A549 (cell line): ENCODE measurements around the gene KCNQ1OT1.

Source experiments
- BHLHE40 ChIP-seq: IDR thresholded peaks from 2 replicates; pipeline ENCODE4 v1.6.1; 2012; ENCODE audit warnings: low read depth, low read length, inconsistent platforms
- CBX8 ChIP-seq: fragments of 200-600 bp; sonication (generic); IDR thresholded peaks from 2 replicates; pipeline ENCODE4 v1.6.1; 2016
- CEBPB ChIP-seq, 2 experiments: fragments of >200 bp in 1 of 2; sonication (Bioruptor Twin) in 1 of 2; formaldehyde crosslinking in 1 of 2; IDR thresholded peaks; 2 replicates each; pipeline ENCODE4 v1.6.1; 2012 to 2016
- CTCF ChIP-seq: fragments of >200 bp; sonication (Bioruptor Twin); formaldehyde crosslinking; IDR thresholded peaks from 3 replicates; pipeline ENCODE4 v1.5.1; 2016
- ESRRA ChIP-seq: fragments of 150-350 bp; IDR thresholded peaks from 2 replicates; pipeline ENCODE4 v1.6.1; 2014; ENCODE audit warnings: mild to moderate bottlenecking, low read length, borderline replicate concordance
- HOXB5 ChIP-seq: fragments of 250-450 bp; sonication (Bioruptor Pico); IDR thresholded peaks from 2 replicates; pipeline ENCODE4 v1.5.0; 2020; ENCODE audit warnings: mild to moderate bottlenecking, moderate library complexity
- USF2 ChIP-seq: fragments of 450-650 bp; IDR thresholded peaks from 2 replicates; pipeline ENCODE4 v1.6.1; 2014; ENCODE audit warnings: antibody characterized with exemption

- TF ChIP-seq CBX8 (no peak), CTCF (no peak), ESRRA (no peak), HOXB5 (CRISPR knock-in tag) (no peak), CEBPB (IDR thresholded peaks at IDR 0.05) (no peak), BHLHE40 (no peak), USF2 (no peak)
Measured at GRCh38 chr11:2583605-2583958, 116.2 kb downstream of the KCNQ1OT1 start.
